Mesenteric fat pad (tissue), 1 donor: ENCODE data around the gene PLEKHG4B. TPM values are rescaled to one million over a fixed set of nuclear protein-coding genes. Genes with fewer than 3 reads are reported as not detected.
"Not testable (repeated sequence)": the region's sequence is repeated elsewhere in the genome, so short reads cannot be mapped to it uniquely, and the experiment has no call there.

ENCODE experiments used
- DNase-seq: peaks from one replicate; pipeline ENCODE4 v3.0.0-alpha.2; 2020; ENCODE audit warnings: low spot score
- total RNA-seq: library from RNA; stranded (reverse); fragmentation: NEBNext Ultra II Directional; extraction: Animal tissue kit (Norgen Biotek cat#: 25700); gene quantifications from one replicate; pipeline ENCODE4 v1.2.1, GENCODE V29; 2021
- donor health status: DM: yes; HTN: yes; CAD: no.

PLEKHG4B gene
- total RNA-seq, 1 donor from 2014 or later: not detected

DNA sequence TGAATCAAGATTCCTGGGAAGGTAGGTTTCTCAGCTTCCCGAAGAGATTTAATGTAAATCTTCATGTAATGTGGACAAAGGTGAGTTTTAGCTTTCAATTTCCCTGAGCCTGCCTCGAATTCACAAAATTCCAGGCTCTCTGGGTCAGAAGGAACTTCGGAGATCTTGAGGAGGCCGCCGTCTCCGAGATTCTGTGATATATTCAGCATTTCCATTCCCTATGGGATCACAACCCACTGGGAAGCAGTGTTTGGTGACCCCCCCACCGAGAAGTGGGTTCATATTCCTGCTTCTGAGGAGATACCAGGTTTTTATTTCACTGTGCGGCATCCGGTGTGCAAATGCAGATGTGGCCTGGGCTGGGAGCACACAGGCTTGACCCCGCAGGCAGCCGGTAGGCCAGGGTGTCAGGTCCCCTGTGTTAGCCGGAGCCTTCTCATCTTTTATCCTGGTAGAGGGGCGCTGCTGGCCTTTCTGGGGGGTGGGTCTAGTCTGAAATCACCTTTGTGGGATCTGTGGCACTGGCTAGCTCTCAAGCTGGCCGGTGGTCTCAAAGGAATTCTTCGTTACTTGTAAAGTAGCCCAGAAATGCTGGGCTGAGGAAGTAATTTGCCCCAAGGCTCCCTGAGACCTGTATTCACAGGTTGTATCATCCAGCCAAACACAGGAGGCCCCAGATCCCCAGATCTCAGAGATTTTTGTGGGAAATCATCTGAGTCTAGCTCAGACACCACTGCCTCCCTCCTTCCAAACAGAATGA, 1.4 kb downstream of the PLEKHG4B start:
- no peak for DNase-seq

- DNase-seq: no peak
These were observed 2.3 kb downstream of the PLEKHG4B start for GRCh38 chr5:94113-94892.

DNA sequence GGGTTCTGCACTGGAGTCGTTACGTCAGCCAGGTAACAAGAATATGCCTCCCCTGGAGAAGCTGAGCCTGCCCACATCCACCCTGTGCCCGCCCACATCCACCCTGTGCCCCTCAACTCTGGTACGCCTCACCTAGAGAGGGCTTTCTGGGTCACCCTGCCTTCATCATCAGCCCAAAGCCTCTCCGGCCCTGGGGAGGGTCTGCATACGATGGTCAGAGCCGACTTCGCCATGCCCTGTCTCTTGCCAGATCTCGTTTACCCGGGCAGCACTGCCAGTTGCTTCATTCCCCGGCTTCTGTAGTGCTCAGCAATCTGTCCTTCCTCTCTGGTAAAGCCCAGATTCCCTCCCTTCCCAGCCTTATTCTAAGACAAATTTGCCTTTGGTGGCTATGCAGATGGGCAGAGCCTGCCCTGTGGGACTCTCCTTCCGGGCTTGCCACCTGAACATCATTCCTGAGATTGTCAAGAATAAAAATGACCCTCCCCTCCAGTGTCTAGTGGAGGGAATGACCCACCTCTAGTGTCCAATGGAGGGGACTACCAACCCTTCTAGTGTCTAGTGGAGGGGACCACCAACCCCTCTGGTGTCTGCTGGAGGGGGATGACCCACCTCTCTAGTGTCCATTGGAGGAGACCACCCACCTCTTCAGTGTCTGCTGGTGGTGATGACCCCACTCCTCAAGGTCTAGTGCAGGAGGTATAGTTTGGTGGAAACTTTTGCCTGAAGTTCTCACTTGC, 3.4 kb downstream of the PLEKHG4B start:
- DNase-seq: peak; percentile 74

GRCh38 chr5:96976-97660, 5.2 kb downstream of the PLEKHG4B start:
- DNase-seq: no peak

DNA sequence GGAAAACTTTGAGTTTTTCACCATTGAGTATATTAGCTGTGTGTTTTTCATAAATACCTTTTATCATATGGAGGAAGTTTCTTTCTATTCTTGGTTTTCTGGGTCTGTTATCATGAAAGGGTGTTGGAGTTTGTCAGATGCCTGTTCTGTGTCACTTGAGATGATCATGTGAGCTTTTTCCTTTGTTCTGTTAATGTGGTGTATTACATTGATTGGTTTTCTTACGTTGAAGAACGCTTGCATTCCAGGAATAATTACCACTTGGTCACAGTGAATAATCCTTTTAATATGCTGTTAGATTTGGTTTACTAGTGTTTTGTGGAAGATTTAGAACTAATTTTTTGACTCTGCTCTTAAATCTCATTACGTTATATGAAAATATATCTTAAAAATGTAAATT, 7.8 kb downstream of the PLEKHG4B start:
- DNase-seq: no peak

DNA sequence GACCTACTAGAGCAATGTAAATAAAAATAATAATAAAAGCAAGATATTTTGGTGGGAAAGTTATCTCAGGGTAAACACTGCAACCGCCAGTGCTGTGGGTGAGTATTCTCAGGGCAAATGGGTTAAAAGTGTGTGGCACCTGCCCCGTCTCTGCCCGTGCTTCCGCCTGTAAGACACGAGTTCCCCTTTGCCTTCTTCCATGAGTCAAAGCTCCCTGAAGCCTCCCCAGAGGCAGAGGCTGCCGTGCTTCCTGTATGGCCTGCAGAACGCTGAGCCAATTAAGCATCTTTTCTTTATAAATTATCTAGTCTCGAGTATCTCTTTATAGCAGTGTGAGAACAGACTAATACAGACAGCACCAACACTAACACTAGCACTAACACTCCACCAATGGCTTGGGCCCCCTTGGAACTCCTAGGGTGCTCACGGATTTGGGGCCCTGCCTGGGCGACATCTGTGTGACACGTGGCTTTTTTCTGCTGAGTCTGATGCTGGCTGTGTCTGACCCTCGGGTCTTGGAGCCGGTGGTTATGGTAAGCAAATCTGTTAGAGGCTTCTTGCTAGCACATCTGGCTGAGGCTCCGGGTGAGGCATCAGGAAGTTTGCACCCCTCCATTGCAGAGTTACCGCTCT, 10.6 kb downstream of the PLEKHG4B start:
- no peak for DNase-seq

DNA sequence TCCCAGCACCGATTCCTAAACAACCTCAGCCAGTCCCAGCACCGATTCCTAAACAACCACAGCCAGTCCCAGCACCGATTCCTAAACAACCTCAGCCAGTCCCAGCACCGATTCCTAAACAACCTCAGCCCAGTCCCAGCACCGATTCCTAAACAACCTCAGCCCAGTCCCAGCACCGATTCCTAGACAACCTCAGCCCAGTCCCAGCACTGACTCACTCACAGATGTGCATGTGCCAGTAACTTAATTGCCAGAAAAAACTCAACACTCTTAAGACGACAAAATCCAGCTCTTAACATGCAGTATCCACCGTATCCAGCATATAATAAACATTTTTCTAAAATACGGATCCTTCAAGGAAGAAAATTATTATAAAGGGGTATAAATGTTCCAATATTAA, 12.1 kb downstream of the PLEKHG4B start:
- DNase-seq: not testable (repeated sequence)

GRCh38 chr5:104778-105296, 12.9 kb downstream of the PLEKHG4B start:
- no peak for DNase-seq

- no peak for DNase-seq
These were observed 13.6 kb downstream of the PLEKHG4B start for GRCh38 chr5:105504-106070.

DNA sequence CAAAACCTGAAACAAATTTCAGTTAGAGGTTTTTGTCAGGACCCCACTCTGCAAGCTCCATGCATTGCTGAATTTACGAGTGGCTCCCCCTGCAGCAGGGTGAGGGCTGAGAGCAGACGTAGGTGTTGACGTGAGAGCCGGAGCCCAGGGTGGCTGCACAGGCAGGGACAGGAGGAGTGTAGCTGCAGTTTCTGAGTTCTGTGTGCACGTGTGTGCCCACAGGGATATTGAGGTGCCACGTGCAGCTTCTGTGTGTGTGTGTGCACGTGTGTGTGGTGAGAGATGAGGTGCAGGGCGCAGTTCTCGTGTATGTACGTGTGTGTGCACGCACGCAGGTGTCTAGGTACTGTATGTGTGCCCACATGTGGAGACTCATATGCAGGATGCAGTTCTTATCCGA, 14.6 kb downstream of the PLEKHG4B start:
- no peak for DNase-seq

DNA sequence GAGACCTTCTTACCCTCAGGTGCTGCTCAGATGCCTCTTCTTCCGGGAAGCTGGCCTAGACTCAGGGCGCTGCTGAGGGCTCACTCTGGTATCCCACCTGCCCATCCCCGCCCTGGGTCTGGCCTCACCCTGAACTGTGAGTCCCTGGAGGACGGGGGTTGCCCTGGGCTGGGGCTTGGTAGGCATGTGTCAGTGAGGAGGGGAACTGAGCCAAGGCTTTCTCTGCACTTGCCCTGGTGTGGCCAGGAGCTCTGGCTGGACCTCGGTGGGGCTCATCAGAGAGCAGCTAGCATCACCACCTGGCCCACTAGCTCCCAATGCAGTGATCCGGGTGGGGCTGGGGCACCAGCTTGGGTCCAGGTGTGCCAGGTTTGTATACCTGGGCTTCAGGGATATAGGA, 15.6 kb downstream of the PLEKHG4B start:
- DNase-seq: no peak

DNA sequence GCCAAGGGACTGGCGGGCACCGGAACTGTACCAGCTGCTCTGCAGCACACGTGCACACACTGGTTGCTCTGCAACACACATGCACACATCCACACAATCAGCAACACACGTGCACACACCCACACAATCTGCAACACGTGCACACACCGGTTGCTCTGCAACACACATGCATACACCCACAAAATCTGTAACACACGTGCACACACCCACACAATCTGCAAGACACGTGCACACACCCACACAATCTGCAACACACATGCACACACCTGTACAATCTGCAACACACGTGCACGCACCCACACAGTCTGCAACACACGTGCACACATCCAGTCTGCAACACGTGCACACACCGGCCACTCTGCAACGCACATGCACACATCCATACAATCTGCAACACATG, 17.9 kb downstream of the PLEKHG4B start:
- DNase-seq: no peak

DNA sequence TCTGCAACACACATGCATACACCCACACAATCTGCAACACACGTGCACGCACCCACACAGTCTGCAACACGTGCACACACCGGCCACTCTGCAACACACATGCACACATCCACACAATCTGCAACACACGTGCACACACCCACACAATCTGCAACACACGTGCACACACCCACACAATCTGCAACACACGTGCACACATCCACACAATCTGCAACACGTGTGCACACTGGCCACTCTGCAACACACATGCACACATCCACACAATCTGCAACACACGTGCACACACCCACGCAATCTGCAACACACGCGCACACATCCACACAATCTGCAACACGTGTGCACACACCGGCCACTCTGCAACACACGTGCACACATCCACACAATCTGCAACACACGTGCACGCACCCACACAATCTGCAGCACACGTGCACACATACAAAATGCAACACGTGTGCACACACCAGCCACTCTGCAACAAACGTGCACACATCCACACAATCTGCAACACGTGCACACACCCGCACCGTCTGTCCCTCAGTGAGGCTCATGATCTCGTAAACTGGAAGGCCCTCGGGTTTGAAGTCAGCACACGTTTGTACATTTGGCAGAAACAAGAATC, 18.4 kb downstream of the PLEKHG4B start:
- DNase-seq: no peak

DNA sequence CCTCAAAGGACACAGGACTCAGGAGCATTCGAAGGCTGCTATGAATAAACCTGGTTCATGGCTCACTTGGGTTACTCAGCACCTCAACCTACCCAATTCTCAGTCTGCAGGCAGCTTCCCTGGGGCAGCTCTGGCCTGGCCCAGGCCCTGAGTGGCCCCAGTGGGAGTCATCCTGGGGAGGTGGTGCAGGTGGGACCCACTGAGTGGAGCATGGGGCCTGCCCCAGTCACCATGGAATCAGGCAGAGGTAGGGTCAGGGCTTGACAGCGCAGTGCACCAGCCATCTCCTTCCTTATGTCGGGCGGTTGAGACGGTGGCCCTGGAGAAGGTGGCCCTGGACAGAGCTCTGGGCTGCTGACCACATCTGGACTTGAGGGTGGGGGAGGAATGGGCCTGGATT, 19.2 kb downstream of the PLEKHG4B start:
- DNase-seq: no peak

DNA sequence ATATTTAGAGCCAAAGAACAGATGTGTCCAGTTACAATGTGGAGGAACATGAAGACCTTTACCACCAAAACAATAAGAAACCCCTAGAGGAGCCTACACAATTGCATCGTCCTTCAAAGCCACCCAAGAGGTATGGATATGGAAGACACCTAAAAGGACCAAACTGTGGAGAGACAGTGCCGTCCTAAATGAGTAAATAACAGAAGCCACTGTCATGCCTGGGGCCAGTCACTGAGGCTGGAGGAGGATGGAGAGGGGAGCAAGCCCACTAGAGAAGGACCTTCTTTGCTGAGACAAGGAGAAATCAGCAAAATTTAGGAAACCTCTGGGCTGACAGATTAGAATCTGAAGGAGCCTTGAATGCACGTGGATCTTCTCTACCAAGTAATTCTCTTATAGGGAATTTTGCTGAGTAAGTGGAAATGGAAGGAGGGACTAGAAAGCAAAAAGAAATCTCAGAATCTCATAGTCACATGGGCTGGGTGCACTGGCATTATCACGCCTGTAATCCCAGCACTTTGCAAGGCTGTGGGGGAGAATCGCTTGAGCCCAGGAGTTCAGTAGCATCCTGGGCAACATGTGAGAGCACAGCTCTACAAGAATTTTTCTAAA, 27.6 kb downstream of the PLEKHG4B start:
- DNase-seq: no peak

DNA sequence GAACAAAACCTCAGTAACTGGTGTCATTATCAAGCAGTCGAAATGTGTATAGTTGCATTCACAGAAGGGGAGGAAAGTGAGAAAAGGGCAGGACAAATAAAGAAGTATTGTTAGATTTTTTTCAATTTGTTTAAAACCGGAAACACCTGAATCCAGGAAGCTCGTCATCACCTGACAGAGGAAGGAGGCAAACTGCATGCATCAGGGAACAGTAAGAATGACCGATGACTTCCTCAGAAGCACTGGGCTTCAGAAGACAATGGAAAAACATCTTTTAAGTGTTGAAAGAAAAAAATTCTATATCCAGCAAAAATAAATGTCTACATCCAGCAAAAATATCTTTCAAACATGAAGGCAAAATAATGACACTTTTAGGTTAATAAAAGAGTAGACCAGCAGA, 29.5 kb downstream of the PLEKHG4B start:
- DNase-seq: no peak

DNA sequence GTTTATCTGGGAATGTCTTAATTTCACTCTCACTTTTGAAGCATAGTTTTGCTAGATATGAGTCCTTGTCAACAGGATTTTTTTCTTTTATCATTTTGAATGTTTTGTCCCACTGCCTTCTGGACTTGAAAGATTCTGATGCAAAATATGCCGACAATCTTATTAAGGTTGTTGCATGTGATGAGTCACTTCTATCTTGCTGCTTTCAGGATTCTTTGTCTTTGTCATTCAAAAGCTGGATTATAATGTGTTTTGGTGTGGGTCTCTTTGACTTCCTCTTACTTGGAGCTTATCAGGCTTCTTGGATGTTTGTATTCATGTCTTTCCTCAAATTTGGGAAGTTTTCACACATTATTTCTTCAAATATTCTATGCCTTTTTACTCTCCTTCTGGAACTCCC, 33.8 kb downstream of the PLEKHG4B start:
- DNase-seq: no peak

- DNase-seq: no peak
These were observed 34.8 kb downstream of the PLEKHG4B start for GRCh38 chr5:126806-127205.

DNA sequence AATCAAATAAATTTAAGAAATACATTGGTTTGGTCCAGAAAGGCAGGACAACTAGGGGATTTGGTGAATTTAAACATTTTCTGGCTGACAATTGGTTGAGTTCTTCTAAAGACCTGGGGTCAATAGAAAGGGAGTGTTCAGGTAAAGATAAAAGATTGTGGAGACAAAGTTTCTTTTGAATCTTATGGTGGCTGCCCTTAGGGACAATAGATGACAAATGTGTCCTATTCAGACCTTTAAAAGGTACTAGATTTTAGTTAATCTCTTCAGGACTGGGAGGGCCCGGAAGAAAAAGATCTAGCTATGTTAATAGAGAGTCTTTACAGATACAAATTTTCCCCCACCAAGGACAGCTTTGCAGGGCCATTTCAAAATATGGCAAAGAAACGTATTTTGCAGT, 35.9 kb downstream of the PLEKHG4B start:
- DNase-seq: no peak

- DNase-seq: no peak
These were observed 36.5 kb downstream of the PLEKHG4B start for GRCh38 chr5:128446-128845.
